Neural progenitor cell (in vitro differentiated cells): ENCODE measurements around the gene ZBTB46.

Experiments
- EZH2 ChIP-seq: fragments of 200-600 bp; sonication (generic); IDR thresholded peaks from 2 replicates; pipeline ENCODE4 v1.6.1; 2017; ENCODE audit warnings: antibody characterized with exemption, mild to moderate bottlenecking, moderate library complexity
- EZH2phosphoT487 ChIP-seq: fragments of 200-600 bp; sonication (generic); IDR thresholded peaks from 2 replicates; pipeline ENCODE4 v1.6.1; 2017; ENCODE audit warnings: antibody characterized with exemption
- TF ChIP-seq, protein P1 (sequence below): fragments of 200-600 bp; sonication (generic); IDR thresholded peaks from 2 replicates; pipeline ENCODE4 v1.5.1; 2017; ENCODE audit warnings: antibody characterized with exemption, mild to moderate bottlenecking

DNA sequence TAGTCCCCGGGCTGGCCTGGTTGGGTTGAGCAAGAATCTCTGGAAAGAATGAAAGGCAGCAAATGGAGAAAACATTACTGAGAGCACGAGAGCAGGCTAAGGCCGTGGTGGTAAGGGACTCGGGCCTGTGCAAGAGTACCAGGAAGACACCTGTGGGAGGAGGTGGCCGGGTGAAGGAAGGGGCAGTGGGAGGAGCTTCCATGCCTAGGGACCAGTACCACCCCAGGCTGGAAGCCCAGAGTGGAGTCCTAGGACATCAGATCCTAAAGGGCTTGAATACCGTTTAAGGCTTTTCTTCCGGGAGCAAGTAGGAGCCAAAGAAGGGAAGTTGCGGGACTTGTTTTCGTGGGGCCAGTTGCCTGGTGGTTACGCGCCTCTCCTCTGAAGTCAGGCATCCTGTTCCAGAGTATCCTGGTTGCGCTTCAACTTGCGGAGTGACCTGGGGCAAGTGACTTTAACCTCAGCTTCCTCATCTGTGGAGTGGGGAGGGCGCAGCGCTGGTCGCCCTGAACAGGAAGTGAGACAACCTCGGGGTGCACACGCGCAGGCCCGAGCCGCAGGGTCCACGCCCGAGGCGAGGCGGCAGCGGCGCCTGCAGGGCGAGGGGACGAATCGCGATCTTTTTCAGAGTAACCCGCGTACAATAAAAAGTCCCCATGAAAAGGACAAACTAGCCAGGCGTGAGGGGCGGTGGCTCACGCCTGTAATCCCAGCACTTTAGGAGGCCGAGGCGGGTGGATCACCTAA lies 32.9 kb upstream of the ZBTB46 start:
- TF ChIP-seq, protein P1, sequence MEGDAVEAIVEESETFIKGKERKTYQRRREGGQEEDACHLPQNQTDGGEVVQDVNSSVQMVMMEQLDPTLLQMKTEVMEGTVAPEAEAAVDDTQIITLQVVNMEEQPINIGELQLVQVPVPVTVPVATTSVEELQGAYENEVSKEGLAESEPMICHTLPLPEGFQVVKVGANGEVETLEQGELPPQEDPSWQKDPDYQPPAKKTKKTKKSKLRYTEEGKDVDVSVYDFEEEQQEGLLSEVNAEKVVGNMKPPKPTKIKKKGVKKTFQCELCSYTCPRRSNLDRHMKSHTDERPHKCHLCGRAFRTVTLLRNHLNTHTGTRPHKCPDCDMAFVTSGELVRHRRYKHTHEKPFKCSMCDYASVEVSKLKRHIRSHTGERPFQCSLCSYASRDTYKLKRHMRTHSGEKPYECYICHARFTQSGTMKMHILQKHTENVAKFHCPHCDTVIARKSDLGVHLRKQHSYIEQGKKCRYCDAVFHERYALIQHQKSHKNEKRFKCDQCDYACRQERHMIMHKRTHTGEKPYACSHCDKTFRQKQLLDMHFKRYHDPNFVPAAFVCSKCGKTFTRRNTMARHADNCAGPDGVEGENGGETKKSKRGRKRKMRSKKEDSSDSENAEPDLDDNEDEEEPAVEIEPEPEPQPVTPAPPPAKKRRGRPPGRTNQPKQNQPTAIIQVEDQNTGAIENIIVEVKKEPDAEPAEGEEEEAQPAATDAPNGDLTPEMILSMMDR = peak; percentile 65
- no peak for TF ChIP-seq EZH2
- no peak for TF ChIP-seq EZH2phosphoT487
